Fibroblast of skin of left quadriceps (primary cell): Measurements from ENCODE around the gene APOC1.
"Not testable (repeated sequence)": the region's sequence is repeated elsewhere in the genome, so short reads cannot be mapped to it uniquely, and the experiment has no call there.

Experiments
- DNase-seq, 2 experiments: peaks; one replicate each; pipeline ENCODE4 v3.0.0-alpha.2; 2013; ENCODE audit warnings: low read depth in 2 of 2

The APOC1 gene

DNA sequence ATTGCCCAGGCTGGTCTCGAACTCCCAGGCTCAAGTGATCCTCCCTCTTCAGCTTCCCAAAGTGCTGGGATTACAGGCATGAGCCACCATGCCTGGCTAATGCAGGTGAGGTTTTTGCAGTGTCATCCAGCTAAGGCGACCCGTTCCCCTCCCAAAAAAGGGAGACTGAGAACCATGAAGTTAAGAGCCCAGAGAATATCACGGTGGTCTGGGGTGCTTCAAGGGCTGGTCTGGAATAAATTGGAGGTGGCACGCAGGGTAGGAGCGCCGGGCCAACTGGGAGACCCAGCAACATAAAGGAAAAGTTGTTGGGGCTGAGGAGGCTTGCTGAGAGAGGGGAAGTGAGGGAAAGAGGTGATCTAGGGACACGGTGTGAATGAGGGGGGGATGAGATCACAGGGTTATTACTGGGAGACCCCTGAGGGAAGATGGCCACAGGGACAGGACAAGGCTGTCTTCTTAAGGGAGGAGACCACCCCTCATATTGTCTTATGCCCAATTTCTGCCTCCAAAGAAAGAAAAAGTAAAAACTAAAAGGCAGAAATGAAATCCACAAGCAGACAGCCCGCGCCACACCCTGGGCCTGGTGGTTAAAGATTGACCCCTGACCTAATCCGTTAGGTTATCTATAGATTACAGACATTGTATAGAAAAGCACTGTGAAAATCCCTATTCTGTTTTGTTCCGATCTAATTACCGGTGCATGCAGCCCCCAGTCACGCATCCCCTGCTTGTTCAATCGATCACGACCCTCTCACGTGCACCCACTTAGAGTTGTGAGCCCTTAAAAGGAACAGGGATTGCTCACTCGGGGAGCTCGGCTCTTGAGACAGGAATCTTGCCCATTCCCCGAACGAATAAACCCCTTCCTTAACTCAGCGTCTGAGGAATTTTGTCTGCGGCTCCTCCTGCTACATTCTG lies 636 bp upstream of the APOC1 start:
- not testable (repeated sequence) for DNase-seq

DNA sequence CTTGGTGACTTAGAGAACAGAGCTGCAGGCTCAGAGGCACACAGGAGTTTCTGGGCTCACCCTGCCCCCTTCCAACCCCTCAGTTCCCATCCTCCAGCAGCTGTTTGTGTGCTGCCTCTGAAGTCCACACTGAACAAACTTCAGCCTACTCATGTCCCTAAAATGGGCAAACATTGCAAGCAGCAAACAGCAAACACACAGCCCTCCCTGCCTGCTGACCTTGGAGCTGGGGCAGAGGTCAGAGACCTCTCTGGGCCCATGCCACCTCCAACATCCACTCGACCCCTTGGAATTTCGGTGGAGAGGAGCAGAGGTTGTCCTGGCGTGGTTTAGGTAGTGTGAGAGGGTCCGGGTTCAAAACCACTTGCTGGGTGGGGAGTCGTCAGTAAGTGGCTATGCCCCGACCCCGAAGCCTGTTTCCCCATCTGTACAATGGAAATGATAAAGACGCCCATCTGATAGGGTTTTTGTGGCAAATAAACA lies 9.9 kb downstream of the APOC1 start:
- no peak for DNase-seq

DNA sequence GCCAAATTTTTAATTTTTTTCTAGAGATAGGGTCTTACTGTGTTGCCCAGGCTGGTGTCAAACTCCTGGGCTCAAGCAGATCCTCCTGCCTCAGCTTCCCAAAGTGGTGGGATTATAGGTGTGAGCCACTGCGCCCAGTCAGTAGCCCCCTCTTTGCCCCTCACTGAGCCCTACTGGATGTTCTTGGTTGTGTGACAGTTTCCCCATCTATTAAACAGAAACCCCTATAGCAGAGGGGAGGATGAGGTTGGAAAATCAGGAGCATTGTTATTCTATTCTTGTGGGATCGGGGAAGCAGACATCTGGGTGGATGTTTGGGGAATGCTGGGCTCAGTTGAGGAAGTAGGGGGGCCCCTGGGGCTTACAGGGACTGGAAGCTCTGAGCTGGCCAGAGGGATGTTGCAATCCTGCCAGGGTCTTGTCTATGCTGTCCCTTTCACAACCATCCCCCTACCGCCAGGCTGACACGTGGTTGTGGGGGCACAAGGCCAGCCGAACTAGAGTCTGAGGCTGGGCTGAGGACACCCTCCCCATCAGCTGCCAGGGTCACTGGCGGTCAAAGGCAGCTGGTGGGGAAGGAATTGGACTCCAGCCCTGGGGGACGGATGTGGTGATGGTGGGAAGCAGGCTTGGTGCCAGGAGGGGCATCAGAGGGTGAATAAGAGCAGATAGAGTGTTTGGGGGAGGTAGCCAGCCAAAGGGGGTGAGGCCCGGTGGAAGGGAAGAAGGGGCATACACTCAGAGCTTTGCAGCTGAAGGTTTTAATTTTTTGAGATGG lies 10.9 kb downstream of the APOC1 start:
- DNase-seq, result peak in 1 of 2 experiments; percentile 22

DNA sequence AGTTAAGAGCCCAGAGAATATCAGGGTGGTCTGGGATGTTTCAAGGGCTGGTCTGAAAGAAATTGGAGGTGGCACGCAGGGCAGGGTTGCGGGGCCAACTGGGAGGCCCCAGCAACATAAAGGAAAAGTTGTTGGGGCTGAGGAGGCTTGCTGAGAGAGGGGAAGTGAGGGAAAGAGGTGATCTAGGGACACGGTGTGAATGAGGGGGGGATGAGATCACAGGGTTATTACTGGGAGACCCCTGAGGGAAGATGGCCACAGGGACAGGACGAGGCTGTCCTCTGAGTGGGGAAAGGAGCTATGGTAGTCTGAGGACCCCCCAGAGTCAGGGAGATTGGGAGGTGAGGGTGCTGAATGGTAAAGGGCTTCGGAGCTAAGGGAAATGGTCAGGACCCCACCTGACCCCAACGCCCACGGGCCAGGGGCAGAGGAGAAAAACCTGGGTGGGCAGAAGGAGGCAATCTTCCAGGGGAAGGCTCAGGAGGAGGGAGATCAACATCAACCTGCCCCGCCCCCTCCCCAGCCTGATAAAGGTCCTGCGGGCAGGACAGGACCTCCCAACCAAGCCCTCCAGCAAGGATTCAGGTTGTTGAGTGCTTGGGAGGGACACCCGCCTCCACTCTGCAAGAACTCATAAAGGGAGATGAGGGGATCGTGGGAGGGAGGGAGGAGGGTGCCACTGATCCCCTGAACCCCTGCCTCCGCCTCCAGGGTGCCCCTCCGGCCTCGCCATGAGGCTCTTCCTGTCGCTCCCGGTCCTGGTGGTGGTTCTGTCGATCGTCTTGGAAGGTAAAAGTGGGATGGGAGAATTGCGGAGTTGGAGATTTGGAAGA lies 12.1 kb downstream of the APOC1 start:
- DNase-seq, result not testable (repeated sequence)

DNA sequence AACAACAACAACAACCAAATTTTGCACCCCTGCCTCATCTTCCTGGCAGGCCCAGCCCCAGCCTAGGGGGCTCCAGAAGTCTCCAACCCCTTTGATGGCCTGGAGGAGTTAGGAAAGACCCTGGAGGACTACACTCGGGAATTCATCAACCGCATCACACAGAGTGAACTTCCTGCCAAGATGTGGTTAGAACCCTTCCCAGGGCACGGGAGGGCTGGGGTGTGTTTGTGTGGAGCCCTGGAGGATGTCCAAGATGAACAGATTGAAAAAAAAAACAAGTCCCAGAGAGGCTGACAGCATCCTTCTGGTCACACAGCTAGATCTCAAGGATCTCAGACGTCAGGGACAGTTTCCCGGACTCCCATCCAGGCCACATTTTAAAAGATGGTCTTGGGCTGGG lies 13.3 kb downstream of the APOC1 start:
- peak; percentile 24 to 34 for DNase-seq

DNA sequence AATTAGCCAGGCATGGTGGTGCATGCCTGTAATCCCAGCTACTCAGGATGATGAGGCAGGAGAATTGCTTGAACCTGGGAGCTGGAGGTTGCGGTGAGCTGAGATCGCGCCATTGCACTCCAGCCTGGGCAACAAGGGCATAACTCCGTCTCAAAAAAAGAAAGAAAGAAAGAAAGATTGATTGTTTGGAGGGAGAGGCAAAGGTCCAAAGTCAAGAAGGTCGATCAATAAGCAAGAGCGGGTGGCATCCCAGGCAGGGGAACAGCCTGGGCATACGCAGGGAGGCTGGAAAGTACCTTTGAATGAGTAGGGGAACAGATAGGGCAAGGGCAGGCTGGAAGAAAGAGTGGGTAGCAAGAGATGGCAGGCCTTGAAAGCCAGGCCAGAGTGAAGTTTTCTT lies 15.7 kb downstream of the APOC1 start:
- DNase-seq, result no peak

DNA sequence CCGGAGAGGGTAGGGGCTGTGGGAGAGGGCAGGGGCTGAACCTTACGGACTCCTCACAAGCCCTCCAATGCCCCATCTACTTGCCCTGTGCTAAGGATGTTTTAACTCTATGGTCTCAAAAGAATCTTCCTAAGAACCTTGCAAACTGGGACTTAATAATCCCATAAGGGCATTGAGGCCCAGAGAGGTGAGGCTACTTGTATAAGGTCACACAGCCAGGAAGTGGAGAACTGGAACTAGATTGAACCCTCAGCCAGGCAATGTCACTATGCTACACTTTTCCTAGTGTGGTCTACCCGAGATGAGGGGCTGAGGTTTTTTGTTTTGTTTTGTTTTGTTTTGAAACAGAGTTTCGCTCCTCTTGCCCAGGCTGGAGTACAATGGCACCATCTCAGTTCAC lies 17.1 kb downstream of the APOC1 start:
- DNase-seq, result no peak

DNA sequence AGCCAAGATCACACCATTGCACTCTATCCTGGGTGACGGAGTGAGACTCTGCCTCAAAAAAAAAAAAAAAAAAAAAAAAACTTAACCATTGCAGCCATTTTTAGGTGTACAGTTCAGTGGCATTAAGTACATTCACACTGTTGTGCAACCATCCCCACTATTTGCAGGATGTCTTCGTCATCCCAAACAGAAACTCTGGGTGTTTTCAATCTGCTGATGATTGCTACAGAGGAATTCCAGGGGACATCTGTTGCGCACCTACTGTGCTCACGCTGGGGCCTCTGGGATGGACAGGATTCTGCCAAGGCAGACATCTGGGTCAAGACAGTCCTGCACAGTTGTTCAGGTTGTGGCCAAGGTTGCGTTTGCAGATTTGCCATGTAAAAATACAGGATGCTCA lies 25.3 kb downstream of the APOC1 start:
- DNase-seq, result no peak

DNA sequence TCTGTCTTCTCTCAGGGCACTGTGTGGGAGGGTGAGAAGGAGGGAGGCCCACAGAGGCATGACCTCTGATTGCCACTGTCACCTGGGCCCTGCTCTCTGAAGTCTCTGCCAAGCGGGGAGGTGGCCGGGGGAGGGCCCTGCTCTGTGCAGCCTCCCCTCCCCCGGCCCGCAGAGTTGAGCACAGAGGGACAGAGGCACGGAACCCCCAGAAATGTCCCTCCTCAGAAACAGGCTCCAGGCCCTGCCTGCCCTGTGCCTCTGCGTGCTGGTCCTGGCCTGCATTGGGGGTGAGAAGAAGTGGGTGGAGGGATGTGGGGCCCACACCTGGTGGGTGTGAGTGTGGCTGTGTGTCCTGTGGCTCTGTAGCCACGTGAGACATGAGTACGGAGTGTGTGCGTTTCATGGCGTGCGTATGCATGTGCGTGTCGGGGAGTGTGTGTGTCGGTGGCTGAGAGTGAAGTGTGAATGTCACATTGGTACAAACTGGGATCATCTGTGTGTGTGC lies 27.7 kb downstream of the APOC1 start, which contains the start of gene APOC4:
Gene APOC4 (plus strand): TSS at position 171 of the 505 bp plus-strand sequence. CDS start 41 bp downstream, at position 212.
- no peak for DNase-seq

DNA sequence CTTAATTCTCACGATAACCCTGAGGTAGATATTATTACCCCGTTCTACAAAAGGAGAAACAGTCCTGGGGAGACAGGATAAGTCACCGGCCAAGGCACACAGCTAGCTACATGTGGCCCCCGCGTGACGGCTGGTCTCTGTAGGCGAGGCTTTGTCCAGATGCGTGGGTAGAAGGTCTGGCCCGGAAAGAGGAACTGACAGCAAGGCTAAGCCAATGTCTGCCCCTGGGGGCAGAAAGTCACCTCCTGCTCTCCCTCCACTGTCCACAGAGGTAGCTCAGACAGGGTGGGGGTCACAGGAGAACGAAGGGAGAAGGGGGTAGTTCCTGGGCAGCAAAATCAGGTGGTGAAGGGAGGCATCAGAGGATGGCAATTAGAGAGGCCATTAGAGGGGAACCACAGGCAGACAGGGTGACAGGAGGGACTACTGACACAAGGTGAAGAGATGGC lies 29.4 kb downstream of the APOC1 start:
- no peak for DNase-seq

DNA sequence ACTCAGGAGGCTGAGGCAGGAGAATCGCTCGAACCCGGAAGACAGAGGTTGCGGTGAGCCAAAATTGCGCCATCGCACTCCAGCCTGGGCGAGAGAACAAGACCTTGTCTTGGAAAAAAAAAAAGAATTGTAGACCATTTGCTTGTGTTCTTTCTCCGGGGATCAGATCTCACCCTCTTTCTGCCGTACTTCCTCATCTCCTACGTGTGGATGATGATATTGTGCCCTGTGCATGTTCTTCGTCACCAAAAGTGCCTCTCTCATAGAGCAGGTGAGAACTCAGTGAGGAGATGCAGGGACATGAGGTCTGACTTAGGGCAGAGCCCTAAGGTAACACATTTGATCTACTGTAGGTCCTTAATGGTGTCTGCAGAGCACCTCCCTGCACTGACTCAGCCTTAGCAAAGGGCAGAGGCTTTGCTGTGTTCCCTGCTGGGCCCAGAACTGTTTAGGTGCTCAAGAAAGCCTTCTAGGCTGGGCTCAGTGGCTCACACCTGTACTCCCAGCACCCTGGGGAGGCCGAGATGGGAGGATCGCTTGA lies 32.7 kb downstream of the APOC1 start:
- no peak for DNase-seq

DNA sequence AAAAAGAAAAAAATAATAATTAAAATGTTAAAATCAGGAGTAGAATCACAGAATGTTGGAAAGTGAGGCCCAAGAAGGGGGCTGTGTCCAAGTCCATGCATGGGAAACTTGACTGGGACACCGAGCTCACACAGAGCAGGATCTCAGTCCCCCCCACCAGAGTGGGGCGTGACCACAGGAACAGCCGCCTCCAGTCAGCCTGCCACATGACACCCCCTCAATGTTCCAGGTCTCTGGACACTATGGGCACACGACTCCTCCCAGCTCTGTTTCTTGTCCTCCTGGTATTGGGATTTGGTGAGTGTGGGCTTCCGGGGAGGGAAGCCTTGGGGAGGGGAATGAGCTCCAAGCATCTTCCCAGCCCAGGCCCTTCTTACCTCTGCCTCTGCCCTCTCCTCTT lies 33.8 kb downstream of the APOC1 start:
- DNase-seq, result no peak

DNA sequence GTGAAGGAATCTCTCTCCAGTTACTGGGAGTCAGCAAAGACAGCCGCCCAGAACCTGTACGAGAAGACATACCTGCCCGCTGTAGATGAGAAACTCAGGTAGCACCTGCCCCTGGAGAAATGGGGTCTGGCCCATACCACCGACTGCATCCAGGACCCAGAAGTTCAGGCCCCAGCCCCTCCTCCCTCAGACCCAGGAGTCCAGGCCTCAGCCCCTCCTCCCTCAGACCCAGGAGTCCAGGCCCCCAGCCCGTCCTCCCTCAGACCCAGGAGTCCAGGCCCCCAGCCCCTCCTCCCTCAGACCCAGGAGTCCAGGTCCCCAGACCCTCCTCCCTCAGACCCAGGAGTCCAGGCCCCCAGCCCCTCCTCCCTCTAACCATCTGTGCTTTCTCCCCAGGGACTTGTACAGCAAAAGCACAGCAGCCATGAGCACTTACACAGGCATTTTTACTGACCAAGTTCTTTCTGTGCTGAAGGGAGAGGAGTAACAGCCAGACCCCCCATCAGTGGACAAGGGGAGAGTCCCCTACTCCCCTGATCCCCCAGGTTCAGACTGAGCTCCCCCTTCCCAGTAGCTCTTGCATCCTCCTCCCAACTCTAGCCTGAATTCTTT lies 34.5 kb downstream of the APOC1 start:
- no peak for DNase-seq

DNA sequence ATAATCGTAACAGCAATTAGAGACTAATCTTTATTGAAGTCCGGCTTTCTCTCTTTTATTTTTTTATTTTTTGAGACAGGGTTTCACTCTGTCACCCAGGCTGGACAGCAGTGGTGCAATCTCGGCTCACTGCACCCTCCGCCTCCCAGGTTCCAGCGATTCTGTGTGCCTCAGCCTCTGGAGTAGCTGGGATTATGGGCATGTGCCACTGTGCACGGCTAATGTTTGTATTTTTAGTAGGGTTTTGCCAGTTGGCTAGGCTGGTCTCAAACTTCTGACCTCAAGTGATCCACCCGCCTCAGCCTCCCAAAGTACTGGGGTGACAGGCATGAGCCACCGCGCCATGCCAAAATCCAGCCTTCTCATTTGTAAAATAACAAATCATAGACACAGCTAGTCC lies 35.1 kb downstream of the APOC1 start:
- no peak for DNase-seq

DNA sequence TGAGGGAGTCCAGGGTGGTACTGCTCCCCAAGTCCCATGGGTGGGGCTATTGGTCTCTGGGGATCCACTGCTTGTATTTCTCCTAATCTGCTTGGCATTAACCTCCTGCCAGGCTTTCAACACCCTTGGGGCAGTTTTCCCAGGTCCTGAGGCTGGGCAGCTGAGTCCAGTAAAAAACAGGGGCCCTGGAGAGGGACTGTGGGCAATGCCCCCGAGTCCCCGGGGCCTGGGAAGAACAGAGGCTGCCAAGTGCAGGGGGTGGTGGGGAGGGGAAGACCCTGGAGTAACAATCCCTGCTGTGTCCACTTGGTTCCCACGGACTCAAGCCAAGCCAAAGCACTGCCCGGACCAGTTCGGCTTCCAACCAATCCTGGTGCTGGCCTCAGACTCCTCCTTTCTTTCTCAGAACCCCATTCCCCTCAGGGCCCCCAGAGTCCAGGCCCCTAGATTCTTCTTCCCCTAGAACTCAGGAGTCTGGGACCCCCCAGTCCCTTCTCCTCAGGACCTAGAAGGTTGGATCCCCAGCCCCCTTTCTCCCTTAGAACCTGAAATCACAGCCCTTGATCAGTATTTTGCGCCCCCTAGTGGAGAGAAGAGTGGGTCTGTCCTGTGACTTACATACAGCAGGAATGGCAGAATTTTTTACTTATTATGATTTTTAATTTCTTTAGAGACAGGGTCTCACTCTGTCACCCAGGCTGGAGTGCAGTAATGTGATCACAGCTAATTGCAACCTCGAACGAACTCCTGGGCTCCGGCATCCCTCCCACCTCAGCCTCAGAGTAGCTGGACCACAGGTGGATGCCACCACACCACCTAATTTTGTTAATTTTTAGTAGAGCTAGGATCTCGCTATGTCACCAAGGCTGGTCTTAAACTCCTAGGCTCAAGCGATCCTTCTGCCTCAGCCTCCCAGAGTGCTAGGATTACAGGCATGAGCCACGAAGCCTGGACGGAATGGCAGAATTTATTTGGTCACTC lies 37.1 kb downstream of the APOC1 start:
- peak; percentile 57 to 63 for DNase-seq

DNA sequence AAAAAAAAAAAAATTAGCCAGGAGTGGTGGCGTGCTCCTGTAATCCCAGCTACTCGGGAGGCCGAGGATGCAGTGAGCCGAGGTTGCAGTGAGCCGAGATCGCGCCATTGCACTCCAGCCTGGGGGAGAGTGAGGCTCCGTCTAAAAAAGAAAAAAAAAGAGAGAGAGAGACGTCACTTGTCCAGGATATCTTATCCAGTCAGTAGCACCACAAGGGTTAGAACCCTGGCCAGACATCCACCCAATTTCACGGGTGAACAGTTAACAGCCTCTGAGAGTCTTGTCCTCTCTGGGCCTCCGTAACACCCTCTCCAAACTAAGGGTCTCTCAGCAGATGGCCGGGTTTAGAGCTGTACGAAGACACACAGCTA lies 39.9 kb downstream of the APOC1 start:
- DNase-seq, result no peak

DNA sequence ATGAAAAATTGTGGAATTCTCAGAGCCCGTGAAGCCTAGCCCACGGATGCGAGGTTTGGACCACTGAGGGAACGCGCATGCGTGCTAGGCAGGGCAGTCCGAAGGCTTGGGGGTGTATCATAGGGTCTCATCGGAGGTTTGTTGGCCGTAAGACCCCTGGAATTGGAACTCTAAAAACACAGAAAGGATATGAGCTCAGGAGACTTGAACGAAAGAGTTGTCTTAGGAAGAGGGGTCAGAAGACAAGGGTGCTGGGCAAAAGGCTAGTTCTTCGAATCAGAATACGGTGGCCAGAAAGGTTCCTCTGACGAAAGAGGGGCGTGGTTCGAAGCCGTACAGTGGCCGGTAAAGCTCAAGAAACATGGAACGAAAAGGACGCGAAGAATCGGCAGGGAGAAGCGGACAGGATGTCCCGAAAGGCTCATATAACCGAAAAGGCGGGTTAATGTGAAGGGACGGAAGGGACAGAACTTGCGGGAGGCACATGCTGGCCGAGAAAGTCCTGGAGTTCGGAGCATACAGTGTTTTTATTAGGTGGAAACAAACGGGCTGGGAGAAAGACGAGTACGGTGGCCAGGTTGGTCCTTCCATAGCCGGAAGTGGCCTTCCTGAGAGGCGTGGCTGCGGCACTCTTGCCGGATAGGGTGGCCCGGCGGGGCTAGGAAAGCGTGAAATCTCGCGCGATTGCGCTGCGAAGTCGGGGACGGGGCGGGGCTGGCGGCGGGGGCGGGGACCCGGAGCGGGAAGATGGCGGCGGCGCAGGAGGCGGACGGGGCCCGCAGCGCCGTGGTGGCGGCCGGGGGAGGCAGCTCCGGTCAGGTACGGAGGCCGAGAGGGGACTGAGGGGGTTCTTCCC lies 40.5 kb downstream of the APOC1 start, which contains the start of gene CLPTM1:
Gene CLPTM1 (plus strand): TSS at position 732 of the 856 bp plus-strand sequence. CDS start 16 bp downstream, at position 748.
- DNase-seq, result peak; percentile 92 to 93
